Activated naive CD4-positive, alpha-beta T cell treated with anti-CD3 and anti-CD28 coated beads, Interleukin-2, amount 50 U/mL, for 16 hours (primary cell): Measurements from ENCODE around the gene CDSN.
A peak's percentile ranks its signal among the peaks of the same experiment; 100 is the strongest.

Experiments
- DNase-seq: peaks from one replicate; pipeline ENCODE4 v3.0.0-alpha.2; 2020

CDSN gene

GRCh38 chr6:31144970-31145340 lies 24.7 kb upstream of the CDSN start:
- no peak for DNase-seq

GRCh38 chr6:31144296-31144969 lies 24.2 kb upstream of the CDSN start:
- no peak for DNase-seq

GRCh38 chr6:31143148-31143547 lies 22.9 kb upstream of the CDSN start:
- DNase-seq: no peak

GRCh38 chr6:31142361-31142761 lies 22.1 kb upstream of the CDSN start:
- DNase-seq: no peak

- no peak for DNase-seq
These were observed 20.4 kb upstream of the CDSN start for GRCh38 chr6:31140643-31141042.

- DNase-seq: no peak
These were observed 19.4 kb upstream of the CDSN start for GRCh38 chr6:31139599-31139998.

GRCh38 chr6:31138982-31139381 lies 18.7 kb upstream of the CDSN start, which contains the start of gene PSORS1C2:
Gene PSORS1C2, minus strand, starts transcription at chr6:31139066. Its CDS starts 40 bp downstream, at chr6:31139026.
- no peak for DNase-seq

- no peak for DNase-seq
These were observed 15.5 kb upstream of the CDSN start for GRCh38 chr6:31135710-31136109.

GRCh38 chr6:31132806-31133205 lies 12.6 kb upstream of the CDSN start:
- no peak for DNase-seq

GRCh38 chr6:31131595-31131994 lies 11.3 kb upstream of the CDSN start:
- DNase-seq: no peak

GRCh38 chr6:31130751-31131150 lies 10.5 kb upstream of the CDSN start:
- no peak for DNase-seq

- DNase-seq: no peak
These were observed 8.9 kb upstream of the CDSN start for GRCh38 chr6:31129130-31129529.

- DNase-seq: peak; percentile 76
These were observed 7.9 kb upstream of the CDSN start for GRCh38 chr6:31128093-31128676.

- DNase-seq: no peak
These were observed 6.3 kb upstream of the CDSN start for GRCh38 chr6:31126396-31127175.

- no peak for DNase-seq
These were observed 5.5 kb upstream of the CDSN start for GRCh38 chr6:31125586-31126363.

- no peak for DNase-seq
These were observed 4.9 kb upstream of the CDSN start for GRCh38 chr6:31125162-31125561.

- DNase-seq: no peak
These were observed 2.8 kb upstream of the CDSN start for GRCh38 chr6:31122791-31123706.

- no peak for DNase-seq
These were observed 1.0 kb upstream of the CDSN start for GRCh38 chr6:31121131-31121790.

GRCh38 chr6:31118178-31118577 lies 2.1 kb downstream of the CDSN start:
- DNase-seq: no peak

GRCh38 chr6:31116661-31117385 lies 3.4 kb downstream of the CDSN start:
- DNase-seq: no peak
